ENCODE data around the gene CT45A6.
"Not testable (repeated sequence)": the region's sequence is repeated elsewhere in the genome, so short reads cannot be mapped to it uniquely, and the experiment has no call there.

Gene CT45A6, protein sequence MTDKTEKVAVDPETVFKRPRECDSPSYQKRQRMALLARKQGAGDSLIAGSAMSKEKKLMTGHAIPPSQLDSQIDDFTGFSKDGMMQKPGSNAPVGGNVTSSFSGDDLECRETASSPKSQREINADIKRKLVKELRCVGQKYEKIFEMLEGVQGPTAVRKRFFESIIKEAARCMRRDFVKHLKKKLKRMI

DNA sequence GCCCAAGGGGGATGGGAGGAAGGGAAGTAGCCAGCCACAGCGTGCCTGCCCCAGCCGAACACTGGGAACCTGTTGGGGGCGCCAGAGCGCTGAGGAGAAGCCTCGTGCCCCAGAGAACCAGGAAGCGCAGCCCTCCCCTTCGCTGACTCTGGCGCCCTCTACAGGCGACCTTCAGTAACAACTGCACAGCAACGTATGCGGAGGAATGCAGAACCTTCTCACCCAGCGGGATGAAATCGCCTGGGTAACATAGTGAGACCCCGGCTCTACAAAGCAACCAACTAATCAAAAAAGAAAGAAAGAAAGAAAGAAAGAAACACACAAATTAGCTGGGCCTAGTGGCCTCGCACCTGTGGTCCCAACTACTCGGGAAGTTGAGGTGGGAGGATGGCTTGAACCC is at the start of gene CT45A6:
CT45A6 (minus strand) TSS at position 101 of the 400 bp plus-strand sequence. CDS start 3,794 bp downstream, outside the sequence.
- not testable (repeated sequence) for DNase-seq (ENCODE audit: low read depth in 1 of 2, low spot score in 1 of 2)

DNA sequence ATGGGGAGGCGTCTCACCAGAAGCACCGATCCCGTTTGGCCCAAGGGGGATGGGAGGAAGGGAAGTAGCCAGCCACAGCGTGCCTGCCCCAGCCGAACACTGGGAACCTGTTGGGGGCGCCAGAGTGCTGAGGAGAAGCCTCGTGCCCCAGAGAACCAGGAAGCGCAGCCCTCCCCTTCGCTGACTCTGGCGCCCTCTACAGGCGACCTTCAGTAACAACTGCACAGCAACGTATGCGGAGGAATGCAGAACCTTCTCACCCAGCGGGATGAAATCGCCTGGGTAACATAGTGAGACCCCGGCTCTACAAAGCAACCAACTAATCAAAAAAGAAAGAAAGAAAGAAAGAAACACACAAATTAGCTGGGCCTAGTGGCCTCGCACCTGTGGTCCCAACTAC is 34.6 kb upstream of the CT45A6 start, which contains the start of gene CT45A7:
CT45A7 (minus strand) TSS at position 101 of the 400 bp plus-strand sequence. CDS start 3,747 bp downstream, outside the sequence.
- DNase-seq (ENCODE audit: low read depth in 1 of 2, low spot score in 1 of 2): not testable (repeated sequence)

DNA sequence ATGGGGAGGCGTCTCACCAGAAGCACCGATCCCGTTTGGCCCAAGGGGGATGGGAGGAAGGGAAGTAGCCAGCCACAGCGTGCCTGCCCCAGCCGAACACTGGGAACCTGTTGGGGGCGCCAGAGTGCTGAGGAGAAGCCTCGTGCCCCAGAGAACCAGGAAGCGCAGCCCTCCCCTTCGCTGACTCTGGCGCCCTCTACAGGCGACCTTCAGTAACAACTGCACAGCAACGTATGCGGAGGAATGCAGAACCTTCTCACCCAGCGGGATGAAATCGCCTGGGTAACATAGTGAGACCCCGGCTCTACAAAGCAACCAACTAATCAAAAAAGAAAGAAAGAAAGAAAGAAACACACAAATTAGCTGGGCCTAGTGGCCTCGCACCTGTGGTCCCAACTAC is 17.3 kb upstream of the CT45A6 start, which contains the start of gene CT45A2:
CT45A2 (minus strand) TSS at position 101 of the 400 bp plus-strand sequence. CDS start 3,747 bp downstream, outside the sequence.
- not testable (repeated sequence) for DNase-seq (ENCODE audit: low read depth in 1 of 2, low spot score in 1 of 2)

DNA sequence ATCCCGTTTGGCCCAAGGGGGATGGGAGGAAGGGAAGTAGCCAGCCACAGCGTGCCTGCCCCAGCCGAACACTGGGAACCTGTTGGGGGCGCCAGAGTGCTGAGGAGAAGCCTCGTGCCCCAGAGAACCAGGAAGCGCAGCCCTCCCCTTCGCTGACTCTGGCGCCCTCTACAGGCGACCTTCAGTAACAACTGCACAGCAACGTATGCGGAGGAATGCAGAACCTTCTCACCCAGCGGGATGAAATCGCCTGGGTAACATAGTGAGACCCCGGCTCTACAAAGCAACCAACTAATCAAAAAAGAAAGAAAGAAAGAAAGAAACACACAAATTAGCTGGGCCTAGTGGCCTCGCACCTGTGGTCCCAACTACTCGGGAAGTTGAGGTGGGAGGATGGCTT is 17.2 kb downstream of the CT45A6 start, which contains the start of gene CT45A5:
CT45A5 (minus strand) TSS at position 101 of the 400 bp plus-strand sequence. CDS start 3,774 bp downstream, outside the sequence.
- DNase-seq (ENCODE audit: low read depth in 1 of 2, low spot score in 1 of 2): not testable (repeated sequence)

DNA sequence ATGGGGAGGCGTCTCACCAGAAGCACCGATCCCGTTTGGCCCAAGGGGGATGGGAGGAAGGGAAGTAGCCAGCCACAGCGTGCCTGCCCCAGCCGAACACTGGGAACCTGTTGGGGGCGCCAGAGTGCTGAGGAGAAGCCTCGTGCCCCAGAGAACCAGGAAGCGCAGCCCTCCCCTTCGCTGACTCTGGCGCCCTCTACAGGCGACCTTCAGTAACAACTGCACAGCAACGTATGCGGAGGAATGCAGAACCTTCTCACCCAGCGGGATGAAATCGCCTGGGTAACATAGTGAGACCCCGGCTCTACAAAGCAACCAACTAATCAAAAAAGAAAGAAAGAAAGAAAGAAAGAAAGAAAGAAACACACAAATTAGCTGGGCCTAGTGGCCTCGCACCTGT is 34.5 kb downstream of the CT45A6 start, which contains the start of gene CT45A3:
CT45A3 (minus strand) TSS at position 101 of the 400 bp plus-strand sequence. CDS start 3,747 bp downstream, outside the sequence.
- not testable (repeated sequence) for DNase-seq (ENCODE audit: low read depth in 1 of 2, low spot score in 1 of 2)

DNA sequence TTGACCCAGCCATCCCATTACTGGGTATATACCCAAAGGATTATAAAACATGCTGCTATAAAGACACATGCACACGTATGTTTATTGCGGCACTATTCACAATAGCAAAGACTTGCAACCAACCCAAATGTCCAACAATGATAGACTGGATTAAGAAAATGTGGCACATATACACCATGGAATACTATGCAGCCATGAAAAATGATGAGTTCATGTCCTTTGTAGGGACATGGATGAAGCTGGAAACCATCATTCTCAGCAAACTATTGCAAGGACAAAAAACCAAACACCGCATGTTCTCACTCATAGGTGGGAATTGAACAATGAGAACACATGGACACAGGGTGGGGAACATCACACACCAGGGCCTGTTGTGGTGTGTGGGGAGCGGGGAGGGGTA is 57.8 kb downstream of the CT45A6 start:
- not testable (repeated sequence) for DNase-seq (ENCODE audit: low read depth in 1 of 2, low spot score in 1 of 2)

Data from activated CD4-positive, alpha-beta T cell treated with anti-CD3 and anti-CD28 coated beads, Interleukin-2, amount 50 U/mL, for 24 hours (primary cell).